ENCODE measurements around the gene PUM2. TPM values are rescaled to one million over a fixed set of nuclear protein-coding genes. Genes with fewer than 3 reads are reported as not detected.

PUM2 gene
- total RNA-seq, 1 donor from 2014 or later: 76.6 TPM

DNA sequence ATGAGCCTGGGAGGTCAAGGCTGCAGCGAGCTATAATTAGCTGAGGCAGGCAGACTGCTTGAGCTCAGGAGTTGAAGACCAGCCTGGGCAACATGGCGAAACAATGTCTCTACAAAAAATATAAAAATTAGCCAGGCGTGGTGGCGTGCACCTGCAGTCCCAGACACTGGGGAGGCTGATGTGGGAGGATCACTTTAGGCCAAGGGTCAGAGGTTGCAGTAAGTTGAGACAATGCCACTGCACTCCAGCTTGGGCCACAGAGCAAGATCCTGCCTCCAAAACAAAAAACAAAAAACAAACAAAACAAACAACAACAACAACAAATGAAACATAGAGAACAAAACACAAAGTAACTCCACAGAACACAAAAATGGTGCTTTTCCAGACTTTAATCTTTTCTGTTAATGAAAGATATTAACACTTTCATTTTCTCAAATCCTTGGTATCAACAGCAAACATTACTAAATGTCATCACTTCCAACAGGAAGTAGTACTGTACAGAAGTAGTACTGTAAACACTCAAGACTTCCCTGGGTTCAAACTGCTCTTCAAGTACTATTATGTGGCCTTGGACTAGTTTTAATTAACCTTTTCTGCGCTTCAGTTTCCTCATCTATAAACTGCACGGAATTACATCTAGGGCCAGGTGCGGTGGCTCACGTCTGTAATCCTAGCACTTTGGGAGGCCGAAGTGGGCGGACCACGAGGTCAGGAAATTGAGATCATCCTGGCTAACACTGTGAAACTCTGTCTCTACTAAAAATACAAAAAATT, 27.9 kb downstream of the PUM2 start:
- Histone ChIP-seq H3K36me3 (peaks cover 0 to 35% of the 10 kb centered on the region in 2 donors), H3K4me1 (peaks cover 10% of the 10 kb centered on the region), H3K27ac (no peak overlapping the region), H3K27me3 (no peaks in the 10 kb centered on the region), H3K4me3 (no peak overlapping the region), H3K9me3 (no peaks in the 10 kb centered on the region)
- TF ChIP-seq POLR2A (IDR thresholded peaks at IDR 0.05): no peak
- no peak for TF ChIP-seq POLR2AphosphoS5 (IDR thresholded peaks at IDR 0.05; ENCODE audit: insufficient read depth in 1 of 2, low read depth in 1 of 2)
- TF ChIP-seq, protein P1, sequence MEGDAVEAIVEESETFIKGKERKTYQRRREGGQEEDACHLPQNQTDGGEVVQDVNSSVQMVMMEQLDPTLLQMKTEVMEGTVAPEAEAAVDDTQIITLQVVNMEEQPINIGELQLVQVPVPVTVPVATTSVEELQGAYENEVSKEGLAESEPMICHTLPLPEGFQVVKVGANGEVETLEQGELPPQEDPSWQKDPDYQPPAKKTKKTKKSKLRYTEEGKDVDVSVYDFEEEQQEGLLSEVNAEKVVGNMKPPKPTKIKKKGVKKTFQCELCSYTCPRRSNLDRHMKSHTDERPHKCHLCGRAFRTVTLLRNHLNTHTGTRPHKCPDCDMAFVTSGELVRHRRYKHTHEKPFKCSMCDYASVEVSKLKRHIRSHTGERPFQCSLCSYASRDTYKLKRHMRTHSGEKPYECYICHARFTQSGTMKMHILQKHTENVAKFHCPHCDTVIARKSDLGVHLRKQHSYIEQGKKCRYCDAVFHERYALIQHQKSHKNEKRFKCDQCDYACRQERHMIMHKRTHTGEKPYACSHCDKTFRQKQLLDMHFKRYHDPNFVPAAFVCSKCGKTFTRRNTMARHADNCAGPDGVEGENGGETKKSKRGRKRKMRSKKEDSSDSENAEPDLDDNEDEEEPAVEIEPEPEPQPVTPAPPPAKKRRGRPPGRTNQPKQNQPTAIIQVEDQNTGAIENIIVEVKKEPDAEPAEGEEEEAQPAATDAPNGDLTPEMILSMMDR (IDR thresholded peaks at IDR 0.05): no peak
- DNase-seq (ENCODE audit: extremely low spot score in 2 of 2): no peak
- intact Hi-C loops (cut with DNase I): loop anchor here (10.0 kb wide), 1 partner anchor 868 kb away; no protein-coding TSS in a partner anchor

DNA sequence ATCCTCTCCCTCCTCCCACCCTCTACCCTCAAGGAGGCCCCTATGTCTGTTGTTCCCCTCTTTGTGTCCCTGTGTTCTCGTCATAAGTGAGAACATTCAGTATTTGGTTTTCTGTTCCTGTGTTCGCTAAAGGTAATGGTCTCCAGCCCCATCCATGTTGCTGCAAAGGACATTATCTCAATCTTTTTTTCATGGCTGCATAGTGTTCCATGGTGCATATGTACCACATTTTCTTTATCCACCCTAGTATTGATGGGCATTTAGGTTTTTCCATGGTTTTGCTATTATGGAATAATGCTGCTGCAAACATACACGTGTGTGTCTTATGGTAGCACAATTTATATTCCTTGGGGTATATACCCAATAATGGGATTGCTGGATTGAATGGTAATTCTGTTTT, 33.0 kb downstream of the PUM2 start:
- H3K4me3 ChIP-seq: no peak overlapping the region
- intact Hi-C loops (cut with DNase I): no loop called here
- peaks cover 0 to 28% of the 10 kb centered on the region in 2 donors for H3K36me3 ChIP-seq
- no peaks in the 10 kb centered on the region for H3K4me1 ChIP-seq
- no peak overlapping the region for H3K27ac ChIP-seq
- DNase-seq (ENCODE audit: extremely low spot score in 2 of 2): no peak
- TF ChIP-seq, protein P1 (IDR thresholded peaks at IDR 0.05): no peak
- TF ChIP-seq POLR2A (IDR thresholded peaks at IDR 0.05) (no peak), POLR2AphosphoS5 (IDR thresholded peaks at IDR 0.05; ENCODE audit: insufficient read depth in 1 of 2, low read depth in 1 of 2) (no peak)
- no peaks in the 10 kb centered on the region for H3K27me3 ChIP-seq
- no peaks in the 10 kb centered on the region for H3K9me3 ChIP-seq

DNA sequence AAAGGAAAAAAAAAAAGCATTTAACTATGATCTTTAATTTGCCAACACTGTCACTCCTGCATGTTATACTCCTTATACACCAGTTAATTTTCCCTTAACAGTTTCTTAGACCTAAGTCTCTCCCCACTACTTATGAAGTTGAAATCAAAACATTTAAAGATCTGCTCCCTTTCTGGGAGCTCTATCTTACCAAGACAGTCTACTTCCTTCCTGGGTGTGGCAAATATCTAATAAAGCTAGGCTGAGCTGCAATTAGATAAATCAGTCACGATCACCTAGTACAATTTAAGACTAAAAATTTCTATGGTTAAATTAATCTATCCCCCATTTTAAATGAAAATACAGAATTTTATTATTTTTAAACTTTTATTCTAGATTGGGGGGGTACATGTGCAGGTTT, 33.4 kb downstream of the PUM2 start:
- Histone ChIP-seq H3K4me1 (no peaks in the 10 kb centered on the region), H3K9me3 (no peaks in the 10 kb centered on the region), H3K36me3 (peaks cover 0 to 25% of the 10 kb centered on the region in 2 donors), H3K27me3 (no peaks in the 10 kb centered on the region), H3K4me3 (no peak overlapping the region), H3K27ac (no peak overlapping the region)
- TF ChIP-seq POLR2AphosphoS5 (IDR thresholded peaks at IDR 0.05; ENCODE audit: insufficient read depth in 1 of 2, low read depth in 1 of 2): no peak
- TF ChIP-seq, protein P1 (IDR thresholded peaks at IDR 0.05): no peak
- no peak for DNase-seq (ENCODE audit: extremely low spot score in 2 of 2)
- intact Hi-C loops (cut with DNase I): no loop called here

DNA sequence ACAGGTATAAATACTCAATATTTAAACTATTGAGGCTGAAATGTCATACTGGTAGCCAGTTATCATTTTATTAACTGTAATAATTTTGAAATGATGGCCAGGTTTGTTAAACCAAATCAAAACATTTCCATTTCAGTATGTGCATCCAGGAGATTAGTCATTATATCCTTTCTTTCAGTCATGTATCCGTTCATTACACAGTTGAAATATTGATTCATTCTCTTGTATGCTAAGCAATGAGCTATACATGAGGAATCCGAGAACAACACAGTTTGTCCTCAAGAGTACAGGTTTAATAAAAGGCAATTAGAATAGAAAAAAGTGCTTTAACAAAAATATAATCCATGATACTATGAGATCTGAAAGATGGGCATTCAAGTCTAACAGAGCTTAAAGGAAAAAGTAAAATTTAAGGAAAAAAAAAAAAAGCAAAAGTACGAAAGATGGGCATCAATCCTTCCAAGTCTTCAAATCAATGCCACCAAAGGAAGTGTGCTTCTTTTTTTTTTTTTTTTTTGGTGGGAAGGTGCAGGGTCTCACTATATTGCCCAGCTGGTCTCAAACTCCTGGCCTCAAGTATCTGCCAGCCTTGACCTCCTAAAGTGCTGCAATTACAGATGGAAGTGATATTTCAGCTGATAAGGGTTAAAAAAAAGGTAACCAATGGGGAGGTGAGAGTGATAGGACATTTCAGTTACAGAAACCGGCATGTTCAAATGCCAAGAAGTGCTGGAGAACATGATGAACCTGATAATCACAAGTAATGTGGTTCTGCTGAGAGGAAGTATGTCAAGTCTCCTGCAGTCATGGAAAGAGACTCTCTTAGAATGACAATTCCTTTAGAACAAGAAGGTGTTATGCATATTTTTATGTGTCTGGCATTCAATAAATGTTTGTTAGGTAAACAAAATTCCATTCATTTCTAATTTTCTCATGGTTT, 35.8 kb downstream of the PUM2 start:
- Histone ChIP-seq H3K4me3 (no peak overlapping the region), H3K27ac (no peak overlapping the region), H3K4me1 (no peaks in the 10 kb centered on the region), H3K36me3 (peaks cover 0 to 38% of the 10 kb centered on the region in 2 donors), H3K9me3 (no peaks in the 10 kb centered on the region), H3K27me3 (no peaks in the 10 kb centered on the region)
- intact Hi-C loops (cut with DNase I): no loop called here
- TF ChIP-seq POLR2A (IDR thresholded peaks at IDR 0.05) (no peak), POLR2AphosphoS5 (IDR thresholded peaks at IDR 0.05; ENCODE audit: insufficient read depth in 1 of 2, low read depth in 1 of 2) (no peak)
- TF ChIP-seq, protein P1 (IDR thresholded peaks at IDR 0.05): no peak
- no peak for DNase-seq (ENCODE audit: extremely low spot score in 2 of 2)

Data from vagina (tissue), 2 donors.